ENCODE measurements around the gene THSD7B.

- no peak for TF ChIP-seq POLR2AphosphoS5 (IDR thresholded peaks at IDR 0.05; ENCODE audit: borderline replicate concordance, low read depth, low read length)
- no peak for TF ChIP-seq EZH2 (IDR thresholded peaks at IDR 0.05)
These were observed 756.6 kb downstream of the THSD7B start for GRCh38 chr2:137521653-137522619.
